HG02798 (cell line): ENCODE data around the gene ACTG1.

Experiments used
- ATAC-seq: cut with Tn5 transposase; IDR thresholded peaks from one replicate; pipeline ENCODE4 v1.9.1; 2021; ENCODE audit warnings: mild to moderate bottlenecking; ENCODE audit not compliant: unreplicated experiment, poor library complexity

The ACTG1 gene

DNA sequence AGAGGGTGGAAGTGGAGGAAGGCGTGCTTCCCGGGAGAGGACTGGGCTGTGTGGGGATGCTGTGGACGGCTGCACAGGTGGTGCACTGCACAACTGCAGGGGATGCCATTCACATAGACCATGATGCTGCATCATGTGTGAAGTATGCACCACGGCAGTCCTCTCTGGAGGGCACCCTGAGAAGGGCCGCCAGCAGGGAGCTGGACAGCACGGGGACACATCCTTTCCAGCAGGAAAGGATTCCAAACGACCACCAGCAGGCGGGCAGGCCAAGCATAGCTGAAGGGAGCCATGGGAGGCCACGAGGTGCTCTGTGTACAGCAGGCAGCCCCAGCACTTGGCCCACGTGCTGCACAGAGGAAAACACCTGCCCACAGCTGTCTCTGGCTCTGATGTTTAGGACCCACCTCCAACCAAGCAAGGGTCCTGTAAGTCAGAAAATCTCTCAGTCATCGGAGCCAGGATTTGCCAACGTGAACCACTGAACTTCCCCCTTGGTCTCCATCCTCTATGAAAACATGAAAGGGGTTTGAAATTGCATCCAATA lies 10.1 kb downstream of the ACTG1 start:
- ATAC-seq: no peak

DNA sequence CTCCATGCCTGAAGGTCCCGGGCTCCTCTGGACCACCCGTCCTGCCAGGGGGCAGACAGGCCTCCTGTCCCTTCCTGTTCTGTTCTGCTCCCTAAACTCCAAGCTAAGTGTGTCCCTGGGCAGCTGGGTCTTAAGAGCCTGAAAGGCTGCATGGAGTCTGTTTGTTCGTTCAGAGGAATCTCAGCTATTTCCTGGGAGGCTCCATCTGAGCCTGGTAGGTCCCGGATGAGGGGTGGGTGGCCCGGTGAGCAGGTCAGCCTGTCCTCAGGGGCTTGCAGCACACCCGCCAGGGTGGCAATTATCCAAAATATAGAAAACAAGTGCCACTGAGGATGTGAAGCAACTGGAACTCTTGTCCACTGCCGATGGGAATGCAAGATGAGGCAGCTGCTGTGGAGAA lies 12.6 kb downstream of the ACTG1 start:
- no peak for ATAC-seq

- no peak for ATAC-seq
Measured at GRCh38 chr17:81499601-81499970, 13.0 kb downstream of the ACTG1 start.

DNA sequence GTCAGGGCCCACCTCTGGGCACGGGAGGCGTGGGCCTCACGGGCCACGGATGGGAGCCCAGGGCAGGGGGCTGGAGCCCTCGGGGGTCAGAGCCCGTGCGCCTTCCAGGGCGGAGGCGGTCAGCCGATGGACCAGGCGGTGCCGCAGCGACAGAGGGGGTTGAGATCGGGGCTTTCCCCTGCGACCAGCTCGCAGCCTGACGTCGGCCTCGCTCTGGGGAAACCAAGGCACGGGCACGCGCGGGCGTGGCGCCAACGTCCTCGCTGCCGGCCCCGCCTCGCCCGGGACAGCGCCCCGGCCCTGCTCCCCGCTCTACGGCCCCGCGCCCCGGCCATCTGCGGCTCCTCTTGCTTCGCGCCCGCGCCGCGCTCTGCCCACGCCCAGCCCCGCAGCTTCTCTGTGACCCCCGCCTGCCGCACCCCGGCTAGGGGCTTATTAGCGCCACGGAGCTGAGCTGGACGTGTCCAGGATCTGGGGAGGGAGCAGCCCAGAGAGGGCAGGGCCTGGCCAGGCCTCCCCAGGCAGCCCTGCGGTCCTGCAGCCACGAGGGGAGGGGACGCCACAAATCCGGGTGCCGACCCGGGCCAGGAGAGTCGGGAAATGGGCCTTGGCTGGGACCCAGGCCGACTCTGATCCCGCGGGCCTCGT lies 13.5 kb downstream of the ACTG1 start:
- ATAC-seq: no peak

DNA sequence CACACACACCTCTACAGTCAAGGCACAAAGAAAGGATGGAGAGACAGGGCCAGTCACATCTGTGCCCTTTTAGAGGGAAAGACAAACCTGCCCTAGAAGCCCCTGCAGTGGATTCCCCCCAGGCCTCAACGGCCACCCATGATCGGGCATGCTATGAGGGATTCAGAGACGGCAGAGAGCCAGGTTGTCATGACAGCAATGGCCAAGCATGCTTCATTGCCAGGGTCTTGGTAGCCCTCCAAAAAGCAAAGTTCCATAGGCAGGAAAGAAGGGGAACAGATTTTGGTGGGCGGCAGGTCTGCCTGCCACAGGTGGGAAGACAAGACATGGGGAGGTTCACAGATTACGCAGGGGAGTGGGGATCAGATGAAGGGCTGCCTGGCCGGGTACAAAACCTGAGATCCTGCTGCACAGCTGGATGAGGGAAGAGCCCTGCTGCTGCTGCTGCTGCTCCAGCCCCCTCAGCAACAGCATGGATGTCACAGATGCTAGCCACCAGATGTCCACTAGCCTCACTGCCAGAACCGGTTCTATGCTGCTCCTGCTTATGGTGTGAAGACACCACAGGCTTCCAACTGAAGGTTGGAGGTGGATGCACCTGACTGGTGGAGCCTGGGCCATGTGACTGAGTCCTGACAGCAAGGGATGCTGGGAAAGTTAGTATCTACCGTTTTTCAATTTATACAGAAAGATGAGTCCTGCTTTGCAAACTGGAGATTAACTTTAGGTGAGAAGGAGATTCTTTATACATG lies 17.8 kb downstream of the ACTG1 start:
- ATAC-seq: no peak

GRCh38 chr17:81493198-81494038 lies 19.2 kb downstream of the ACTG1 start:
- no peak for ATAC-seq

- ATAC-seq: no peak
Measured at GRCh38 chr17:81492706-81493105, 19.9 kb downstream of the ACTG1 start.

GRCh38 chr17:81492202-81492601 lies 20.4 kb downstream of the ACTG1 start:
- no peak for ATAC-seq

DNA sequence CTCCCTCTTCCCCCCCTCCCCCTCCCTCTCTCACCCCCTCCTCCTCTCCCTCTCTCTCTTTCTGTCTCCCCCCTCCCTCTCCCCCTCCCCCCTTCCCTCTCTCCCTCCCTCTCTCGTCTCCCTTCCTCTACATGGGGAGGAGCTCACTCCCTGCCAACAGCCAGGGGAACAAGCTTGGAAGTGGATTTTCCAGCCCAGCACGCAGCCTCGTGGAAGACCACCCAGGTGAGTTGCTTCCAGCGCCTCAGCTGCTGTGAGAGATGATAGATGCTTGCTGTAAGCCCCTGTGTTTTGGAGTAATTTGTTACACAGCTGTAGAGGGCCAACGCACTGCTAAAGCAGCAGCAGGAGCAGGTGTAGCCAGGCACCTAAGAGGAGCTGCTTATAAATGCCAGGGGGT lies 20.8 kb downstream of the ACTG1 start:
- ATAC-seq: no peak

DNA sequence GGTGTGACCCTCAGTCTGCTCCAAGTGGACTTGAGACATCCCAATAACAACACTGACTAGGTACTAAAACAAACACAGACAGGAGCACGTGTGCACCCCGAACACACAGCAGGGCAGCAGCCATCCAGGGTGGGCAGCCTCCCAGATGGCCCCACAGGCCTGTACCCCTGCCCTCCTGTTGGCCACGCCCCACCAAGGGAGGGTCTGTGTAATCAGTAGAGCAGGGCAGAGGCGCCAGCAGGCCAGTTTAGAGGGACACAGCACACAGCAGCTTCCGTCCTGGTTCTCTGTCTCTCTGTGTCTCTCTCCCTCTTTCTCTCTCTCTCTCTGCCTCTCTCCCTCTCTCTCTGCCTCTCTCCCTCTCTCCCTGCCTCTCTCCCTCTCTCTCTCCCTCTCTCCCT lies 21.4 kb downstream of the ACTG1 start:
- no peak for ATAC-seq

- no peak for ATAC-seq
Measured at GRCh38 chr17:81489998-81490992, 22.3 kb downstream of the ACTG1 start.

- no peak for ATAC-seq
Measured at GRCh38 chr17:81489012-81489997, 23.3 kb downstream of the ACTG1 start.

DNA sequence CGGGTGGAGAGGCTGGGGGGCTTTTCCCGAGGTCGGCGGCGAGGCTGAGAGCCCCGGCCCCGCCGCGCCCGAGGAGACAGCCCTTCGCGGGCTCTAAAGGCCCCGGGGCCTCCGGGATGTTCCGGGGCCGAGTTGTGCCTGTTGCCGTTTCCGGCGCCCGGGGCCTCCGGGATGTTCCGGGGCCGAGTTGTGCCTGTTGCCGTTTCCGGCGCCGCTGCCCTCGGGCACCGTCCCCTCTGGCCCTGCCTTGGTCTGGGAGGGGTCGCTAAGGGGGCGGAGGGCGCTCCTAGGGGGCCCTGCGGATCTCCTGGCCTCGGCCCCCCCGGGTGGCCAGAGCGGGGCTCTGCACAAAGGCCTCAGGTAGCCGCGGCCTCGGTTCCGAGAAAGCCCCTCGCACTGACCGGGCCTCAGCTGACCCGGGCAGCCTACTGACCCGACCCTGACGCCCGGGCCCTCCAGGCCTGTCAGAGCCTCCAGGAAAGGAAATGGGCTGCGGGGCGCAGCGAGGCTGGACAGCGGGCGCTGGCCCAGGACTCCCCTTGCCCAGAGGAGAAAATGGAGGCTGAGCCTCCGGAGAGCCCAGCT lies 24.2 kb downstream of the ACTG1 start:
- ATAC-seq: peak; percentile 10

GRCh38 chr17:81487487-81488275 lies 24.9 kb downstream of the ACTG1 start:
- ATAC-seq: peak; percentile 66

GRCh38 chr17:81487089-81487486 lies 25.5 kb downstream of the ACTG1 start:
- no peak for ATAC-seq

DNA sequence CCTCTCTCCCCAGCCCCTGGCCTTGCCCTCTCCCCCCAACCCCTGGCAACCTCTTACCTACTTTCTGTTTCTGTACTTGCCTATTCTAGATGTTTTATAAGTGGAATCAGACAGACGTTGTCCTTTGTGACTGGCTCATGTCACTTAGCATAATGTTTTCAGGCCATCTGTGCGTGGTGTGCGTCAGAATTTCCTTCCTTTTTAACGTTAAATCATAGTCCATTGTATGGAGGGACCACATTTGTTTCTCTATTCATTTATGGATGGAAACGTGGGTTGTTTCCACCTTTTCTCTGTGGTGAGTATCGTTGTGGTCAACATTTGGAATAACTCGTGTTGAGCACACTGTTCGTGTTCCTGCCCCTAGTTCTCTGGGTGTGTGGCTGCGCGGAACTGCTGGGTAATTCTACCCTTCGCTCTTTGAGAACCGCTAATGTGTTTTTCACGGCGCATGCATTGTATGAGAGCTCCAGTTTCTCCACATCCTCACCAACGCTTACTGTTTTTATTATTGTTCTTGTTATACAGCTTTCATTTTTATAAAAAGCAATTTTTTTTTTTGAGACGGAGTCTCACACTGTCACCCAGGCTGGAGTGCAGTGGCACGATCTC lies 26.3 kb downstream of the ACTG1 start:
- ATAC-seq: no peak
